ENCODE data around the gene PTPDC1.

PTPDC1 gene

DNA sequence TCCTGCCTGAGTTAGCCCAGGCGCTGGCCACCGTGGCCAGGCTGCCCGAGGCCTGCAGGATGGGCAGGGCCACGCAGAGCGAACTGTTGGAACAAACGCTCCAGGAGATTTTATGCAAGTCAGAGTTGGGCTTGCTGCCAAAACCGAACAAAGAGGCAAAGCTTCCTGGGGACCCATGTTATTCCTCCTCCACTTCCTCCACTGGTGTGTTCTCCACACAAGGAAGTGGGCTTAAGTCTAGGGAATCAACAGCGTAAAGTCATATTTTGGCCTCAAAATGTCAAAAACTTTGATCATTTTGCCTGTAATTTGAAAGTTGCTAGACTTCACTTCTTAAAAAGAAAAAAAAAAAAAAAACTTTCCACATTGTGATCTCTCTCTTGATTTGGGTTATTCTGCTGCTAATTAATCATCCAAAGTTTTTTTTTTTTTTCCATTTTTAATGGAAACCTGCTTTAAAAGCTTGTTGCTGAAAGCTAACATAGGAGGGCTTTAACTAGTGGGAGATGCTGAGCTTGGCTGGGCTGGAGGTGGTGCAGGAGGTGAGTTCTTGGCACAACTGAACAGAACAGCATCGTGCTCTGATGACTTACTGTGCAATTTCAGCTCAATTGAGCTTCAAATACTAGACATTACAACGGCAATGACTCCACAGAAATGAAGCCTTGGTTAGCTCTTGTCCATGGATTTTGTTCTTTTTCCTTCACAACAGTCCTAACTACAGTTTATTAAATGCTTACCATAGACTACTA is 73.0 kb downstream of the PTPDC1 start:
- no peak for DNase-seq (ENCODE audit: low read depth)
- TF ChIP-seq, protein P1, sequence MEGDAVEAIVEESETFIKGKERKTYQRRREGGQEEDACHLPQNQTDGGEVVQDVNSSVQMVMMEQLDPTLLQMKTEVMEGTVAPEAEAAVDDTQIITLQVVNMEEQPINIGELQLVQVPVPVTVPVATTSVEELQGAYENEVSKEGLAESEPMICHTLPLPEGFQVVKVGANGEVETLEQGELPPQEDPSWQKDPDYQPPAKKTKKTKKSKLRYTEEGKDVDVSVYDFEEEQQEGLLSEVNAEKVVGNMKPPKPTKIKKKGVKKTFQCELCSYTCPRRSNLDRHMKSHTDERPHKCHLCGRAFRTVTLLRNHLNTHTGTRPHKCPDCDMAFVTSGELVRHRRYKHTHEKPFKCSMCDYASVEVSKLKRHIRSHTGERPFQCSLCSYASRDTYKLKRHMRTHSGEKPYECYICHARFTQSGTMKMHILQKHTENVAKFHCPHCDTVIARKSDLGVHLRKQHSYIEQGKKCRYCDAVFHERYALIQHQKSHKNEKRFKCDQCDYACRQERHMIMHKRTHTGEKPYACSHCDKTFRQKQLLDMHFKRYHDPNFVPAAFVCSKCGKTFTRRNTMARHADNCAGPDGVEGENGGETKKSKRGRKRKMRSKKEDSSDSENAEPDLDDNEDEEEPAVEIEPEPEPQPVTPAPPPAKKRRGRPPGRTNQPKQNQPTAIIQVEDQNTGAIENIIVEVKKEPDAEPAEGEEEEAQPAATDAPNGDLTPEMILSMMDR (IDR thresholded peaks at IDR 0.05; ENCODE audit: control insufficient read depth, insufficient read depth, low read depth, low read length, missing control alignments) = no peak
- no peak overlapping the region for H3K4me3 ChIP-seq (ENCODE audit: control insufficient read depth, low read depth, low read length)

Data from AG09309 (cell line).